MCF 10A (cell line): ENCODE data around the gene AP1M2. TPM values are rescaled to one million over a fixed set of nuclear protein-coding genes. Genes with fewer than 3 reads are reported as not detected.

Experiments used
- BruUV-seq: library from RNA; stranded (reverse); fragments of 400-500 nt; replicated peaks from 2 replicates; lab custom pipeline; 2021; lab: Mats Ljungman, UMichigan
- CTCF ChIA-PET: fragments of 300-600 bp; sonication (Branson Sonifier 250); formaldehyde crosslinking; extraction: SDS; loops from one replicate; lab custom pipeline; 2021; ENCODE audit warnings: antibody characterized with exemption, inconsistent platforms; lab: Yijun Ruan, JAX
- POLR2A ChIA-PET: fragments of 300-600, 350-650 bp; sonication (Branson Sonifier 250); formaldehyde crosslinking; extraction: SDS; loops from one replicate; lab custom pipeline; 2020; ENCODE audit warnings: antibody characterized with exemption, inconsistent platforms; lab: Yijun Ruan, JAX
- DNase-seq: peaks from one replicate; pipeline ENCODE4 v3.0.0-alpha.2; 2018; ENCODE audit not compliant: unreplicated experiment
- H3K27ac Mint-ChIP-seq: one replicate; pipeline ENCODE4 v1.8.0; 2022; ENCODE audit warnings: mild to moderate bottlenecking, low read depth, mixed read lengths; ENCODE audit not compliant: unreplicated experiment
- H3K27me3 Mint-ChIP-seq: one replicate; pipeline ENCODE4 v1.8.0; 2022; ENCODE audit warnings: mixed read lengths; ENCODE audit not compliant: insufficient read depth, unreplicated experiment
- H3K36me3 Mint-ChIP-seq: one replicate; pipeline ENCODE4 v1.8.0; 2022; ENCODE audit warnings: mild to moderate bottlenecking, moderate library complexity, mixed read lengths; ENCODE audit not compliant: insufficient read depth, unreplicated experiment
- H3K4me1 Mint-ChIP-seq: one replicate; pipeline ENCODE4 v1.8.0; 2022; ENCODE audit warnings: mixed read lengths; ENCODE audit not compliant: insufficient read depth, unreplicated experiment
- H3K4me3 Mint-ChIP-seq: one replicate; pipeline ENCODE4 v1.8.0; 2022; ENCODE audit warnings: mild to moderate bottlenecking, moderate library complexity, mixed read lengths; ENCODE audit not compliant: unreplicated experiment
- H3K9me3 Mint-ChIP-seq: one replicate; pipeline ENCODE4 v1.8.0; 2022; ENCODE audit warnings: mixed read lengths; ENCODE audit not compliant: unreplicated experiment
- intact Hi-C: fragments of 100-400 bp; cut with micrococcal nuclease; formaldehyde crosslinking; loops from 2 replicates; pipeline ENCODE4 v1.14.1; 2022
- total RNA-seq: library from RNA; stranded (reverse); gene quantifications from 2 replicates; pipeline ENCODE4 v1.2.3, GENCODE V29; 2022
- TF ChIP-seq, protein P1 (sequence below): fragments of 200-600 bp; IDR thresholded peaks from one replicate; pipeline ENCODE4 v1.8.0; 2022; ENCODE audit warnings: antibody characterized with exemption, mild to moderate bottlenecking; ENCODE audit not compliant: unreplicated experiment

Gene AP1M2
- total RNA-seq, 1 experiment from 2014 or later: 6.1 TPM

DNA sequence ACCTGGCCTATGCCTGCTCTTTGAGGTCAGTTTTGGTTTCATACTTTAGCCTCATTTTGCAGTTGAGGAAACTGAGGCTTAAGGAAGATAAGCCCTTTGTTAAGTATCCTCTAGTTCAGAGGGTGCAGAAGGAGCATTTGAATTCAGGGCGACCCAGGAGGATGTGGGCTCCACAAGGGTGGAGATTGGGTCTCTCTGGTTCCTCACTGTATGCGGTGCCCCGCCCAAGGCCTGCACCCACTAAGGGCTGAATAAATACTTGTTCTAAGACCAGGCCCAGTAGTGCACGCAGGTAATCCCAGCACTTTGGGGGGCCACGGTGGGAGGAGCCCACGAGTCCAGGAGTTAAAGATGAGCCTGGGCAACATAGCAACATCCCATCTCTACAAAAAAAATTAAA is 37.5 kb upstream of the AP1M2 start:
- Mint-ChIP-seq H3K36me3 (no peaks in the 10 kb centered on the region), H3K9me3 (no peaks in the 10 kb centered on the region), H3K4me1 (peaks cover 4% of the 10 kb centered on the region), H3K4me3 (peak overlapping the region; percentile 69), H3K27ac (peak overlapping the region; percentile 31), H3K27me3 (no peaks in the 10 kb centered on the region)
- ChIA-PET POLR2A (interaction anchor here (0.6 to 1.2 kb wide), 3 partner anchors 19 to 27 kb away, joined by 3 to 5 read pairs (median 3); no protein-coding TSS in a partner anchor), CTCF (interaction anchor here (0.6 to 1.9 kb wide), 2 partner anchors 21 to 44 kb away, joined by 3 to 4 read pairs; no protein-coding TSS in a partner anchor)
- intact Hi-C loops: no loop called here
- no TSS peak for BruUV-seq
- TF ChIP-seq, protein P1, sequence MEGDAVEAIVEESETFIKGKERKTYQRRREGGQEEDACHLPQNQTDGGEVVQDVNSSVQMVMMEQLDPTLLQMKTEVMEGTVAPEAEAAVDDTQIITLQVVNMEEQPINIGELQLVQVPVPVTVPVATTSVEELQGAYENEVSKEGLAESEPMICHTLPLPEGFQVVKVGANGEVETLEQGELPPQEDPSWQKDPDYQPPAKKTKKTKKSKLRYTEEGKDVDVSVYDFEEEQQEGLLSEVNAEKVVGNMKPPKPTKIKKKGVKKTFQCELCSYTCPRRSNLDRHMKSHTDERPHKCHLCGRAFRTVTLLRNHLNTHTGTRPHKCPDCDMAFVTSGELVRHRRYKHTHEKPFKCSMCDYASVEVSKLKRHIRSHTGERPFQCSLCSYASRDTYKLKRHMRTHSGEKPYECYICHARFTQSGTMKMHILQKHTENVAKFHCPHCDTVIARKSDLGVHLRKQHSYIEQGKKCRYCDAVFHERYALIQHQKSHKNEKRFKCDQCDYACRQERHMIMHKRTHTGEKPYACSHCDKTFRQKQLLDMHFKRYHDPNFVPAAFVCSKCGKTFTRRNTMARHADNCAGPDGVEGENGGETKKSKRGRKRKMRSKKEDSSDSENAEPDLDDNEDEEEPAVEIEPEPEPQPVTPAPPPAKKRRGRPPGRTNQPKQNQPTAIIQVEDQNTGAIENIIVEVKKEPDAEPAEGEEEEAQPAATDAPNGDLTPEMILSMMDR: no peak
- DNase-seq: no peak

DNA sequence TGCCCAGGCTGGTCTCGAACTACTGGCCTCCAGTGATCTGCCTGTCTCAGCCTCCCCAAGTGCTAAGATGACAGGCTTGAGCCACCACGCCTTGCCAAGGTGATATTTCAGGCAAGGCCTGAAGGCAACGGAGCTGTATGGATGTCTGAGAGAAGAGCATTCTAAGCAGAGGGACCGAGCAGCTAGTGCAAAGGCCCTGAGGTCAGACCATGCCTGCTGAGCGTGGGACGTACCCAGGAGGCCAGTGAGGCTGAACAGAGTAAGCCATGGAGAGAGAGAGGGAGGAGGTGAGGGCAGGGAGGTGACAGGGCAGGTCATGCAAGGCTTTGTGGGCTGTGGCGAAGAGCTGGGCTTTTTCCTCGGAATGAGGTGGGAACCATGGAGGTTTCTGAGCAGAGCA is 34.9 kb upstream of the AP1M2 start:
- no peaks in the 10 kb centered on the region for H3K27me3 Mint-ChIP-seq
- intact Hi-C loops: no loop called here
- DNase-seq: no peak
- TF ChIP-seq, protein P1: no peak
- H3K36me3 Mint-ChIP-seq: no peaks in the 10 kb centered on the region
- no peaks in the 10 kb centered on the region for H3K9me3 Mint-ChIP-seq
- peaks cover 11% of the 10 kb centered on the region for H3K4me1 Mint-ChIP-seq
- BruUV-seq: no TSS peak
- H3K4me3 Mint-ChIP-seq: no peak overlapping the region
- CTCF ChIA-PET: interaction anchor here (0.7 to 2.8 kb wide), 3 partner anchors 23 to 50 kb away, joined by 4 to 16 read pairs (median 9); no protein-coding TSS in a partner anchor
- H3K27ac Mint-ChIP-seq: no peak overlapping the region
- POLR2A ChIA-PET: interaction anchor here (0.7 to 1.5 kb wide), 3 partner anchors 28 to 31 kb away, joined by 3 read pairs; no protein-coding TSS in a partner anchor

GRCh38 chr19:10620786-10621185 is 33.7 kb upstream of the AP1M2 start:
- Mint-ChIP-seq H3K4me3 (no peak overlapping the region), H3K4me1 (peaks cover 8% of the 10 kb centered on the region), H3K27me3 (no peaks in the 10 kb centered on the region), H3K27ac (no peak overlapping the region), H3K9me3 (no peaks in the 10 kb centered on the region), H3K36me3 (no peaks in the 10 kb centered on the region)
- TF ChIP-seq, protein P1: no peak
- BruUV-seq: no TSS peak
- intact Hi-C loops: no loop called here
- no peak for DNase-seq
- ChIA-PET CTCF (interaction anchor here (2.8 kb wide), 1 partner anchor 24 kb away, joined by 9 read pairs; no protein-coding TSS in a partner anchor), POLR2A (no interaction called here)

DNA sequence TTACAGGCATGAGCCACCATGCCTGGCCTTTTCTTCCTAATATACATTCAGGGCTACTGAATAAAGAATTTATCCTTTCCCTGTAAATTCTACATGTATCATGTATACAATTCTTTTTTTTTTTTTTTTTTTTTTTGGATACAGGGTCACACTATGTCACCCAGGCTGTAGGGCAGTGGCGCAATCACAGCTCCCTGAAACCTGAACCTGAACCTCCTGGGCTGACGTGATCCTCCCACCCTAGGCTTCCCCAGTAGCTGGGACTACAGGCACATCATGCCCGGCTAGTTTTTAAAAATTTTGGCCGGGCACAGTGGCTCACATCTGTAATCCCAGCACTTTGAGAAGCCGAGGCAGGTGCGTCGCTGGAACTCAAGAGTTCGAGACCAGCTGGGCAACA is 31.7 kb upstream of the AP1M2 start:
- Mint-ChIP-seq H3K4me3 (no peak overlapping the region), H3K4me1 (peaks cover 7% of the 10 kb centered on the region), H3K9me3 (no peaks in the 10 kb centered on the region), H3K27ac (no peak overlapping the region), H3K36me3 (no peaks in the 10 kb centered on the region), H3K27me3 (no peaks in the 10 kb centered on the region)
- no TSS peak for BruUV-seq
- no peak for DNase-seq
- intact Hi-C loops: no loop called here
- ChIA-PET CTCF (interaction anchor here (0.6 to 0.9 kb wide), 5 partner anchors 24 to 195 kb away, joined by 3 to 5 read pairs (median 3); no protein-coding TSS in a partner anchor), POLR2A (interaction anchor here (0.6 kb wide), 1 partner anchor 33 kb away, joined by 3 read pairs; no protein-coding TSS in a partner anchor)
- TF ChIP-seq, protein P1: no peak
